ENCODE measurements around the gene WEE2.
"Not testable (repeated sequence)": the region's sequence is repeated elsewhere in the genome, so short reads cannot be mapped to it uniquely, and the experiment has no call there.

Gene WEE2

DNA sequence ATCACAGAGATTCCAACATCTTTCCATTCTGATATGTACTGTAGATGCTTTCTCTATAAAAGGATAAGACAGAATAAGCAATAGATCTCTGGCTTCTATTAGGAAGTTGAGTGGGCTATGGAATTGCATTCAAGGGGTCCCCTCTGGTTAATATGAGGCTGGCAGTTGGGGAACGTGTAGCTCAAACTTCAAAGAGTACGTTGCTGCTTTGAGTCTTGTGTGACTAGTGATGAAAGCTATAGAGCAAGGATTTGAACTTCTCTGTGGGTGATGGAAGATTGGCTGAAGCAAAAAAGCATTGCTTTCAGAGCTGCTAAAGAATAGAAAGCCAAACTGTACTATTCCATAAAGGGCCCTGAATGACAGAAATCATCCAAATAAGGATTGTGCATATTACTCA lies 6.4 kb downstream of the WEE2 start:
- DNase-seq (ENCODE audit: low read depth): no peak

DNA sequence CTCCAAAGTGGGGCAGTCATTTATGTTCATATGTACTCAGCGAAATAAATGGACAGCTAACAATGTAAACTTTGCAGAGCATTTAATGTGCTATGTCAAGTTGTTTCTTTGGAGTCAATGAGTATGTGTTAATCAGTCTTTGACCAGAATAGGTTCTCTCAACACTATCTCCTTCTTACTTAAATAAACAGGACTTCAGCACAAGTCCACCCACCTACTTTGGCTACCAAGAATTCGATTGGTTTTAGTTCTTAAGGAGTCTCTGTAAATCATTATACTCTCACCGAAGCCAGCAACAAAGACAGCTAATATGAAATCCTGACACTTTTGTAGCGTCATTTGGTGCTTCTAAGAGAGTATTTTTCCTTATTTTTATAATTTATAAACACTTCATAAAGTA lies 6.9 kb downstream of the WEE2 start:
- DNase-seq (ENCODE audit: low read depth): no peak

DNA sequence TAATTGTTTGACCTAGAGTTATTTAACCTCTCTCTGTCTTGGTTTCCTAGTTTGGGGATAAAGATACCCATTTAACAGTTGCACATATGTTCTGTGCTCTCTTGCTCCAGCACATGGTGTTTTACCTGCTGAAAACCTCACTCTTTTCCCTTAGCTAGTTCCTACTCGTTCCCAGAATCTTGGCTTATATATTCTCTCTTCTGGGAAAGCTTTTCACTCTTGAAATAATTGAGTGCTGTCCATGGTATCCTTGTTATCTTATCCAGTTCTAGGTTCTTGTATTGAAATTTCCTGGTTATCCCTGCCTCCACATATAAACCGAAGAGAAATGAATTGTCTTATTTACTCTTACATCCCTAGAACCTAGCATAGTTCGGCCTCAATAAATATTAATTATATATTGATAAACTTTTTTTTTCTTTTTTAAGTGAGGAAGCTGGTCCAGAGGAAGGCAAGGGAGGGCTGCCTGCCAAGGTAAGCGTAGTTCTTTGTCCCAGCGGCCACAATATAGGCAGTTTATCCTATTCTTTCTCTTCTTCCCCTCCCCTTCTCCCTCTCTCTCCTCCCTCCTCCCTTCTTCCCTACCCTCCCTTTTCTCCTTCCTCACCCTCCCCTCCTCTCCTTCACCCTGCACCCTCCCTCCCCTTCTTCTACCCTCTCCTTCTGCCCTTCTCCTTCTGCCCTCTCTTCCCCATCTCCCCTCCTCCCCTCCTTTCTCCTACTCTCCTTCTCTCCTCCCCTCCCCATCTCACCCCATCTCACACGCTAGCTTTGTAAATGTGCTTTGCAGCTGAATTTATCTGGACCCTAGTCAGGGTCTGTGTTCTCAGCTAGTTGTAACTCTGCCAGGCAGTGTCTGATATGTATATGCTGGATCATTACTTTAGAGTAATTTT lies 7.9 kb downstream of the WEE2 start:
- DNase-seq (ENCODE audit: low read depth): no peak

DNA sequence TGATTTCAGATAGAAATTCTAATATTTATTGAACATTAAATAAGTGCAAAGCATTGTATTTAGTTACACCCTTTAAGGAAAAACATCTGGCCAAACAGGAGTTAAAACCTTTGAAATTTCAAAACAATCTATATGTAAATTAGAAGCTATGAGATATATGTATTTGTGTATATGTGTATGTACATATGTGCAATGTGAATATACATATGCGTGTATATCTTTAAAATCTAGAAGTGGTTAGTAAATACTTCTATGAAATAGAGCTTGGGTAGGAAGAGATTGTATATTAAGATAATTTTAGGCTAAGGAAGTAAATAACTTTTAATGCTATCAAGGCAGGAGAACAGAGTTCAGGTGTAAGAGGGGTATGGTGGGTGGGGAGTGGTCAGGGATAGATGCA lies 9.3 kb downstream of the WEE2 start:
- no peak for DNase-seq (ENCODE audit: low read depth)

DNA sequence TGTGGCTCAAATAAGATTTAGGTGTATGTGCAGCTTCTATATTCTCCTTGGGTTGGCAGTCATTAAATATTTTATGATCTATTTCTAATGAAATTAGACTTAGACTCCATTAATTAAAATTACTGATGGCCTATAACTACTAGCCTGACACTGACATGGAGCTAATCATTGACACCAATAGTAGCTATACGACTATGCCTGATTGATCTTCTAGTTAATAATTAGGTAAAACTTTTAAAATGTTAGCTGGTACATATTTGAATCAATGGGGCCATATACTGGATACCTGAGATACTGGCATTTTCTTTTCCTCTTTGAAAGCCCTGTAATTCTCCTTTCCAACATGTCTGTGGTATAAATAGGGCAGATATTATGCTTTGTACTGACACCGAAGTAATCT lies 14.4 kb downstream of the WEE2 start:
- DNase-seq (ENCODE audit: low read depth): no peak

DNA sequence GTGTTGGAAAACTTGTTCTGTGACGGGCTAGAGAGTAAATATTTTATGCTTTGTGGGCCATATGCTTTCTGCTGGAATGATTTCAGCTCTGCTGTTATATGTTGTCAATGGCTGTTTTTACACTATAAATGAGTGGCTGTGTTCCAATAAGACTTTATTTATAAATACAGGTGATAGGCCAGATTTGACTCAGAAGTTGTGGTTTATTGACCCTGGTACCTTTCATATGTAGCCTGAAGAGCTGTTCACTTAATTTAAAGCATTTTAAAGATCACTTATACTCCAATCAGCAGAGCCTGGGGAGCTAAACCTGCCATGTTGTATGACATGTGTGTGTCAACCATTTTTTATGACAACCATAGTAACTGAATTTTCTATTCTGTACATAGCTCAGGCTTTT lies 20.9 kb downstream of the WEE2 start:
- no peak for DNase-seq (ENCODE audit: low read depth)

DNA sequence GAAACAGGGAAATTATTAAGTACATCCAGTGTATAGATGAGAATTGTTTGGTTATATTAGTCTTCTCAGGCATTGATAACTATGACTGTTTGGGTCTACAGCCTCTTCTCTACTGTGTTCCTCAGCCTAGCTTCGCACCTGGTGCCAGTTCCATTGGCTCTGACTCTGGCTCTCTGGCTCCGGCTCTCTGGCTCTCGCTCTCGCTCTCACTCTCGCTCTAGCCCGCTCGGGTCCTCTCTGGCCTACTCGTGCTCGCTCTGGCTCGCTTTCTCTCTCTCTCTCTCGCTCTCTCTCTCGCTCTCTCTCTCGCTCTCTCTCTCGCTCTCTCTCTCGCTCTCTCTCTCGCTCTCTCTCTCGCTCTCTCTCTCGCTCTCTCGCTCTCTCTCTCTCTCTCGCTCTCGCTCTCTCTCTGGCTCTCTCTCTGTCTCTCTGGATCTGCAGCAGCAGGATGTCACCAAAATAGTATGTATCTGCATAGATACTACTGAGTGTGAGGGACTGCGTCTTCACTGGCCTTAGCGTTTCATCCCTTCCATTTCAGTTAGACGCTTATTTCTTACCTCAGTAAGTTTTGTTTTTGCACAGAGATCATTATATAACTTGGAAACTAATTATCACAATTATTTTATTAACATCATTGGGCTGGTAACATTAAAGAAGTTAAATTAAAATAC lies 23.5 kb downstream of the WEE2 start:
- no peak for DNase-seq (ENCODE audit: low read depth)

DNA sequence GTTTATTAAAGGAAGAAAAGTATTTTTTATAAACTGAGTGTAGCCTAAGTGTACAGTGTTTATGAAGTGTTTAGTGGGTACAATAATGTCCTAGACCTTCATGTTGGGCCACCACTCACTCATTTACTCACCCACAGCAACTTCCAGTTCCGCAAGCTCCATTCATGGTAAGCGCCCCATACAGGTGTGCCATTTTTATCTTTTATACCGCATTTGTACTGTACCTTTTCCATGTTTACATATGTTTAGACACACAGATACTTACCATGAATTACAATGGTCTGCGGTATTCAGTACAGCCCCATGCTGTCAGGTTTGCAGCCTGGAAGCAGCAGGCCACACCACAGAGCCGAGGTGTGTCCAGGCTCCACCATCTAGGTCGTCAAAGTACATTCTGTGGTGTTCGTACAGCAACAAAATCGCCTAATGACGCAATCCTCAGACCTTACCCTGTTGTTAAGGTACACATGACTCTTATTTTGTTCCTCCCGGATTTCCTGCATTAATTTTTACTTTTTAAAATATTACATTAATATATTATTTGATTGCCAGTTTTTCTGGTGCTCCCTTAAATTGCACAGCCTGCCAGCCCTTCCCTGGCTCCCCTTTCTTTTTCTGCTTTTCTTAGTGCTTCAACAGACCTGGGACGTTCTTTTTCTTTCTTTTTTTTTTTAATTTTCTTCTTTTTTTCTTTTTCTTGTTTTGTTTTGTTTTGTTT lies 29.1 kb downstream of the WEE2 start:
- DNase-seq (ENCODE audit: low read depth): no peak

DNA sequence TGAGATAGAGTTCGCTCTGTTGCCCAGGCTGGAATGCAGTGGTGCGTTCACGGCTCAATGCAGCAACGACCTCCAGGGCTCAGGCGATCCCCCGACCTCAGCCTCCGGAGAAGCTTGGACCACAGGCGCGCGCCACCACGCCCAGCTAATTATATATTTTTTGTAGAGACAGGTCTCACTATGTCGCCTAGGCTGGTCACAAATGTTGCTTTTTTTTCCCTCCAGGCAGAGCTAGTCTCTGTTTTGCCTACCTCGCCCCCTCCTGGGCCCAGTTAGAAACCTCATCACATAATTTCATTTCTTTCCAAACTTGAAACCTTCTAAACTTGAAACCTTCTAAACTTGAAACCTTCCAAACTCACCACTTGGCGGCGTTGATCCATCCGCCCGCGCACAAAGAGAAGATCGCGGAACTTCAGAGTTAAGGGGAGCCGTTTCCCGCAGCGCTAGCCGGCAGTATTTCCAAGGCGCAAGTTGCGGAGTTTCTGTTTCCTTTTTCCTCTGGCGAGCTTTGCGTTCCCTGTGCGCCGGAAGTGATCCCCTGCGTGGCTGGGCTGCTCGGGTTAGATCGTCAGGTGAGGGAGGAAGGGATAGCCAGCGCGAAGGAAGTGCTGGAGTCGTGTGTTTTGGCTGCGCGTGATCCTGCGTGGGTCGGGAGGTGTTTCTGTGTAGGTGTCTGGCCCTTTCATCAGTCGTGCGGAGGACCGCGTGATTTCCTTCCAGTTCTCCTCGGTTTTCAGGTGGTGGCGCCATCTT lies 29.9 kb downstream of the WEE2 start, which contains the start of gene SSBP1:
Gene SSBP1 (plus strand): TSS at position 523 of the 756 bp plus-strand sequence. CDS start 809 bp downstream, outside the sequence.
- peak; percentile 80 for DNase-seq (ENCODE audit: low read depth)

DNA sequence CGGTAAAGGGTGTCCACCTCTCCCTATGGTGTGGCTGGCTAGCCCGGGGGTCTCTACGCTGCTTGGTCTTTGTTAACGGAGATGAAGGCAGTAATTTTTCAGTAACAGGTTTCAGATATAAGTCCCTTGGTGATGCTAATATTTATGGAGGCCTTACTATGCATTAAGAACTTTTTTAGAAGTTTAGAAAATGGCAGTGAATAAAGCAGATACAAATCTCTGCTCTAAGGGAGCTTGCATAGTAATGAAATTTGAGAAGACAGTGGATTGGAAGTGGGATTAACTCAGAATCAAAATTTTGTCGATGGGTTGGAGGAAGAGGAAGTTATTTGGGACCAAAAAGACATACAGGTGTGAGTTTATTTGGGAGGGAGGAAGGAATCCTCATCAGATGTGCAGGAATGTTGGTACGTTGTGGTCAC lies 30.4 kb downstream of the WEE2 start:
- DNase-seq (ENCODE audit: low read depth): no peak

DNA sequence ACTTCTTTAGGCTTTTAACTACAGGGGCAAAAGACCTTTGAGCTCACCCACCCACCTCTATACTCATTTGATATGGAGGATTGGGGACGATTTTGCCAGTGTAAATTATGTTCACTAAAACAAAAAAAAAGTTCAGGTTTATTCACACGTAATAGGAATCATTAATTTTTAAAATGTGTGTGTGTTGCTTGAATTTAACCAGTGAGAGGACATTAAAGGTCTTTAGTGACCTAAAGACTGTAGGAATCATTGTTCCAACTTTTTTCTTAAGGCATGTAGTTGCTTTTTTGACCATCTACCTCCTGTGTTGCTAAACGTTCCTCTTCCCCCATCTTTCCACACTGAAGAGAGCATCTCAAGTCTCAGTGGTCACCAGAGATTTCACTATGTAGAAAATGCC lies 31.1 kb downstream of the WEE2 start:
- DNase-seq (ENCODE audit: low read depth): no peak

DNA sequence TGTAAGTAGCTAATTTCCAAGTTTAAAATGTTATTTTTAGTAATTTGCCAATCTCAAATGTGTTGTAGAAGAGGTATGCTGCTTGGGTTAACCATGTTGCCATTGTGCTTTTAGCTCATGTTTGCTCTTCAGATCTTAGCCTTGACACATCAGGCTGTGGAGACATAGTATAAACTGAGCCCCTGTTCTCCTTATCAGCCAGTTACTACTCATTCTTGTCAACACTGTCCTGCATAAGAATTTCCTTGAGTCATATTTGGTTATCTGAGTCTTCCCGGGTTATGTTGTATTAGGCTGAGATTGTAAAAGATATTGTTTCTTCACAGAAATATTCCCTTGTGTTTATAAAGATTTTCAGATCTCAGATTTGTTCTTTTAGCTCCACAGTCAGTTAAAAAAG lies 34.1 kb downstream of the WEE2 start:
- no peak for DNase-seq (ENCODE audit: low read depth)

DNA sequence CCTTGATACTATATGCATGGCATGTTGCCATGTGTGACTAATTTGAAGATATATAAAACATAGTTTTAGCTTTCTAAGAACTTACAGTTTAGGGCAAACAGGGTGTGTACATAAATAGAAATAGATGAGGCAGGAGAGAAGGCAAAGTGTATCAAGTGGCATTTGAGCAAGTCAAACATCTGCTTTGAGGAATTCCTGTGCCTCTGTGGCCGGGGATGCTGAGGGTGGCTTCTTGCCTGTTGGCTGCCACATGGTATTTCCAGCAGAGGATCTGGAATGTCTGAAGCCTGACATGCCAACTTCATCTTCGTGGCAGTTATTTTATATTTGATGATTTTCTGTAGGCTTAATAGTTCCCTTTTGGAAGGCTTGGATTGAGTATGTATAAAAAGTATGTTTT lies 36.0 kb downstream of the WEE2 start:
- DNase-seq (ENCODE audit: low read depth): no peak

DNA sequence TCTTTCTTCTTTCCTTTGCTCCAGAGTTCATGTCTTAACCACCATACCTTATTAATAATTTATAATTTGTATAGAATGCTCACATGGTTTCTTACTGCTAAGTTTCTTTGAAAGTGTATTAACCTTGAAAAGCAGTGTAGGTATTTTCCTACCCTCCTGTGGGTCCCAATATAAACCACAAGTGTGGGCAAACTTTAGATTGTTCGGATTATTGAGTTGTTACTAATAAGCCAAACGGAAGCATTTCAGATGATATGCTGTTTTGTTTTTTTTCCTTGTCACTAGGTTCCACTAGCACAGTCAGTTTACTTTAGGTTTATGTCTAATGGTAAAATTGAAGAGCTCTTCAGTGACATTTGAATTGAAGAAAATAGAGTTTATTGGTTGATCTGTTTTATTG lies 40.2 kb downstream of the WEE2 start:
- DNase-seq (ENCODE audit: low read depth): no peak

DNA sequence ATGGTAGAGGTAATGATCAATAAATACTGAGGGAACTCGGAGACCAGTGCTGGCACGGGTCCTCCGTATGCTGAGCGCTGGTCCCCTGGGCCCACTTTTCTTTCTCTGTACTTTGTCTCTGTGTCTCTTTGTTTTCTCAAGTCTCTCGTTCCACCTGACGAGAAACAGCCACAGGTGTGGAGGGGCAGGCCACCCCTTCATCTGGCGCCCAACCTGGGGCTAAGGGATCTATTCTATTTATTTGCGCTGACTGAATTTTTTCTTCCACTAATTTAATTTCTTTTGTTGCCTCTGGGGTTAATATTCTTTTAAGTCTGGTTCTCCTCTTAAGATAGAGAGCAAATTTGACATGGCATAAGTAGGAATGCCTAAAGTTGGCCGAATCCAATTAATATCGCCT lies 43.8 kb downstream of the WEE2 start:
- DNase-seq (ENCODE audit: low read depth): not testable (repeated sequence)

DNA sequence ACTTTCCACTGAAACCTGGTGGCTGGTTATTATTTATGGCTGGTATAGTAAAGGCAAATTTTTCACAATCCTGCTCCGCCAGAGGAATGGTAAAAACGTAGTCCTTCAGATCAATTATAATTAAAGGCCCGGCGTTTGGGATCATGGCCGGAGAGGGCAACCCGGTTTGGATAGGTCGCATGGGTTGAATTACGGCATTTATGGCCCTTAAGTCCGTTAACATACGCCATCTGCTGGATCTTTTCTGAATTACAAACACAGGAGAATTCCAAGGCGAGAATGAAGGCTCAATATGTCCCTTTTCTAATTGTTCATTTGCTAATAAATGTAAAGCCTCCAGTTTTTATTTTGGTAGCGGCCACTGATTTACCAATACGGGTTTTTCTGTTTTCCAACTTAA lies 44.5 kb downstream of the WEE2 start:
- no peak for DNase-seq (ENCODE audit: low read depth)

DNA sequence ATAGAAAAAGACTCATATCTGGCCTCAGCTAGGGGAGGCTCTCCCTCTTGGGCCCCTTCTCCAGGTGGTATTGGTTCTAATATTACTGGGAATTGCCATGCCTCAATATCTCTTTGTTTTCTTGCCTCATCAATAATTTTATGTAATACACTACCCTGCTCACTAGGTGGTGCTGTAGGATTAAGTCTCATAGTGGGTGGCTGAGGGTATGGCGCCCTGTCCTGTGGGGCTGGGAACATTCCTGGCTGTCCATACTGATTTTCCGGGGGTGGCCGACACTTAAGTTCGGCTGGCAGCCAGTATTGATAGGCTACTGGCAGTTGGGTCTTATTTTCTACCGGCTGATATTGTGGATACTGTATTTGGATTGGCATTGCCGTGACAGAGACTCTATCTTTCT lies 46.8 kb downstream of the WEE2 start:
- no peak for DNase-seq (ENCODE audit: low read depth)

DNA sequence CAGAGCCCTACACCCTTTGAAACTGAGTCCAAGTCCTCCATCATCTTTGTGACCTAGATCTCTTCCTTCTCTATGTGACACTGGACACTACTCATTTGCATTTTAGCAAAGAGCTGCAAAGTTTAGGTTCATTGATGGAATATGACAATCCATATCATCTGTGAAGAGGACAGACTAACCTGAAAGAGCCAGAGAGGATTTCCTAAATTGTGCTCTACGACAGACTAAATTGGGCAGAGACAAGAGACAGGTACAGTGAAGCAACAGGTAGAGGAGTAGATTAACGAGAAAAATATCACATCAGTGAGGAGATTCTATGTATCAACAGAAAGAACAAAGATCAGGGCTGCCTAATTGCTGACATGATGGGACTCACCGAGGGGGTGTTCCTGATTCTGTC lies 55.6 kb downstream of the WEE2 start, which contains the start of gene TAS2R3:
Gene TAS2R3 (plus strand): TSS at position 301 of the 400 bp plus-strand sequence. CDS start 62 bp downstream, at position 363.
- no peak for DNase-seq (ENCODE audit: low read depth)

DNA sequence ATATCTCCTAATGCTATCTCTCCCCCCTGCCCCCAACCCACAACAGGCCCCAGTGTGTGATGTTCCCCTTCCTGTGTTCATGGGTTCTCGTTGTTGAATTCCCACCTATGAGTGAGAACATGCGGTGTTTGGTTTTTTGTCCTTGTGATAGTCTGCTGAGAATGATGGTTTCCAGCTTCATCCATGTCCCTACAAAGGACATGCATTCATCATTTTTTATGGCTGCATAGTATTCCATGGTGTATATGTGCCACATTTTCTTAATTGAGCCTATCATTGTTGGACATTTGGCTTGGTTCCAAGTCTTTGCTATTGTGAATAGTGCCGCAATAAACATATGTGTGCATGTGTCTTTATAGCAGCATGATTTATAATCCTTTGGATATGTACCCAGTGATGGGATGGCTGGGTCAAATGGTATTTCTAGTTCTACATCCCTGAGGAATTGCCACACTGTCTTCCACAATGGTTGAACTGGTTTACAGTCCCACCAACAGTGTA lies 62.0 kb downstream of the WEE2 start:
- DNase-seq (ENCODE audit: low read depth): not testable (repeated sequence)

DNA sequence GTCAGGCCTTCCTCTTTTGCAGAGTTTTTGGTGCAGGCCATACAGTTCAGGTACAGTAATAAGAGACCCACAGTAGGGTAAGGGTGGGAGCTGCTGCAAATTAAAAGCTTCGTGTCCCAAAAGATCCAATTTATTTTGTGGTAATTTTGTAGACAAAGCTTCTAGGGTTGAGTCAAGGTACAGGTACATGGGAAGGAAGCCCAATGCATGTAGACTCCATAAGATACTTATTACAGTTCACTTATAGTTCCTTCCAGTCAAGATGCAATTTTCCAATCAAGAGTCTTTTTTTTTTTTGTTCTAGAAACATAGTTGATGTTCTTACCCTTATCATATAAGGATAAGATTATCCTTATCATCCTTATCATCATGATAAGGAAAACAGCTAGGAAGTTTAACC lies 68.2 kb downstream of the WEE2 start, which contains the start of gene TAS2R4:
Gene TAS2R4 (plus strand): TSS at position 301 of the 400 bp plus-strand sequence. CDS start 1,815 bp downstream, outside the sequence.
- no peak for DNase-seq (ENCODE audit: low read depth)

Measured in GM04503 (cell line).